Mesothelial cell of epicardium (in vitro differentiated cells): ENCODE measurements around the gene C1QC. TPM values are rescaled to one million over a fixed set of nuclear protein-coding genes. Genes with fewer than 3 reads are reported as not detected.

Source experiments
- DNase-seq, 2 experiments: peaks; one replicate each; pipeline ENCODE4 v3.0.0; 2021; ENCODE audit warnings: low spot score in 2 of 2; ENCODE audit not compliant: unreplicated experiment in 2 of 2
- H3K27ac Mint-ChIP-seq: 2 replicates; pipeline ENCODE4 v1.8.0; 2021; ENCODE audit warnings: mixed read lengths
- H3K27me3 Mint-ChIP-seq: 2 replicates; pipeline ENCODE4 v1.8.0; 2021; ENCODE audit warnings: low read depth, mixed read lengths
- H3K36me3 Mint-ChIP-seq: 2 replicates; pipeline ENCODE4 v1.8.0; 2021; ENCODE audit warnings: mixed read lengths
- H3K4me1 Mint-ChIP-seq: 2 replicates; pipeline ENCODE4 v1.8.0; 2021; ENCODE audit warnings: mixed read lengths
- H3K4me3 Mint-ChIP-seq: 2 replicates; pipeline ENCODE4 v1.8.0; 2021; ENCODE audit warnings: mild to moderate bottlenecking, moderate library complexity, mixed read lengths
- H3K9me3 Mint-ChIP-seq: 2 replicates; pipeline ENCODE4 v1.8.0; 2021; ENCODE audit warnings: mixed read lengths
- total RNA-seq: library from RNA; stranded (reverse); gene quantifications from 3 replicates; pipeline ENCODE4 v1.2.1, GENCODE V29; 2021
- TF ChIP-seq, protein P1 (sequence below): fragments of 200-600 bp; sonication (generic); IDR thresholded peaks from one replicate; pipeline ENCODE4 v1.5.0; 2021; ENCODE audit warnings: antibody characterized with exemption; ENCODE audit not compliant: unreplicated experiment

Gene C1QC
- total RNA-seq, 1 donor from 2014 or later, result not detected

GRCh38 chr1:22600071-22600816, 43.2 kb upstream of the C1QC start:
- Mint-ChIP-seq H3K27me3 (peaks cover 59% of the 10 kb centered on the region), H3K36me3 (no peaks in the 10 kb centered on the region), H3K9me3 (no peaks in the 10 kb centered on the region), H3K4me3 (no peak overlapping the region), H3K27ac (no peak overlapping the region), H3K4me1 (no peaks in the 10 kb centered on the region)
- TF ChIP-seq, protein P1, sequence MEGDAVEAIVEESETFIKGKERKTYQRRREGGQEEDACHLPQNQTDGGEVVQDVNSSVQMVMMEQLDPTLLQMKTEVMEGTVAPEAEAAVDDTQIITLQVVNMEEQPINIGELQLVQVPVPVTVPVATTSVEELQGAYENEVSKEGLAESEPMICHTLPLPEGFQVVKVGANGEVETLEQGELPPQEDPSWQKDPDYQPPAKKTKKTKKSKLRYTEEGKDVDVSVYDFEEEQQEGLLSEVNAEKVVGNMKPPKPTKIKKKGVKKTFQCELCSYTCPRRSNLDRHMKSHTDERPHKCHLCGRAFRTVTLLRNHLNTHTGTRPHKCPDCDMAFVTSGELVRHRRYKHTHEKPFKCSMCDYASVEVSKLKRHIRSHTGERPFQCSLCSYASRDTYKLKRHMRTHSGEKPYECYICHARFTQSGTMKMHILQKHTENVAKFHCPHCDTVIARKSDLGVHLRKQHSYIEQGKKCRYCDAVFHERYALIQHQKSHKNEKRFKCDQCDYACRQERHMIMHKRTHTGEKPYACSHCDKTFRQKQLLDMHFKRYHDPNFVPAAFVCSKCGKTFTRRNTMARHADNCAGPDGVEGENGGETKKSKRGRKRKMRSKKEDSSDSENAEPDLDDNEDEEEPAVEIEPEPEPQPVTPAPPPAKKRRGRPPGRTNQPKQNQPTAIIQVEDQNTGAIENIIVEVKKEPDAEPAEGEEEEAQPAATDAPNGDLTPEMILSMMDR, result no peak
- no peak for DNase-seq

- DNase-seq, result no peak
- Mint-ChIP-seq H3K27ac (no peak overlapping the region), H3K9me3 (no peaks in the 10 kb centered on the region), H3K36me3 (no peaks in the 10 kb centered on the region), H3K4me1 (no peaks in the 10 kb centered on the region), H3K4me3 (no peak overlapping the region), H3K27me3 (peaks cover 60% of the 10 kb centered on the region)
- TF ChIP-seq, protein P1, result no peak
Observed at GRCh38 chr1:22600817-22601605, 42.4 kb upstream of the C1QC start.

DNA sequence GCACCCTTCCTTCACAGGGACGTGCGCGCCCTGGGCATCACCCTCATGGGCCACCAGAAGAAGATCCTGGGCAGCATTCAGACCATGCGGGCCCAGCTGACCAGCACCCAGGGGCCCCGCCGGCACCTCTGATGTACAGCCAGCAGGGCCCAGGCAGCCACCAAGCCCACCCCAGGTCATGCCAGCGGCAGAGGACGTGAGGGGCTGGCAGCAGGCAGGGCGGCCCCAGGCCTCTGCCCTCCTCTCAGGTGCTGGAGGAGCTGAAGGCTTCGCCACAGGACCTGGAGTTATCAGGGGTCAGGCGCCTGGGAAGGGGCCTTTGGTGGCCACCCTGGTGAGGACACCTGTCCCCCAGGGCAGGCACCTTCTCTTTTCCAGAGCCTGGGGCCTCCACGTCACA, 41.8 kb upstream of the C1QC start:
- H3K9me3 Mint-ChIP-seq, result no peaks in the 10 kb centered on the region
- no peak overlapping the region for H3K27ac Mint-ChIP-seq
- no peak overlapping the region for H3K4me3 Mint-ChIP-seq
- H3K4me1 Mint-ChIP-seq, result no peaks in the 10 kb centered on the region
- peaks cover 66% of the 10 kb centered on the region for H3K27me3 Mint-ChIP-seq
- TF ChIP-seq, protein P1, result no peak
- no peaks in the 10 kb centered on the region for H3K36me3 Mint-ChIP-seq
- DNase-seq, result no peak

GRCh38 chr1:22602060-22602740, 41.2 kb upstream of the C1QC start:
- DNase-seq, result no peak
- H3K4me3 Mint-ChIP-seq, result no peak overlapping the region
- no peaks in the 10 kb centered on the region for H3K9me3 Mint-ChIP-seq
- no peak overlapping the region for H3K27ac Mint-ChIP-seq
- H3K4me1 Mint-ChIP-seq, result no peaks in the 10 kb centered on the region
- peaks cover 68% of the 10 kb centered on the region for H3K27me3 Mint-ChIP-seq
- H3K36me3 Mint-ChIP-seq, result no peaks in the 10 kb centered on the region
- TF ChIP-seq, protein P1, result no peak

DNA sequence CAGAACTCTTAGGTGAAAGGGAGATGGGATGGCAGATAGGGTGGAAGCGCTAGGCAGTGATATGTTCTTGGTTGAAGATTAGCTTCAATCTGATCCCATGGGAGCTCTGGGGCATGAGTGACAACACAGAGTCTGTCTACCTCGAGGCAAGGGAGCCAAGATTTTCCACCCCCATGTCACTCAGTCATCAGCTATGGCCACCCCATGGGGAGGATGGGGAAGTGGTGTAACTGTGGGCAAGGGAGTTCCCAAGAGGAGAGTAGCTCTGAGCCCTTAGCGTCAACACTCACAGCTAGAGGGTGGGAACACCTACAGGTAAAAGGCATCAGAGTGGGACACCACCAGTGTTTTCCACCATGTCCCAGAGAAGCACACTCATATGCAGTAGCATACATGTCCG, 37.3 kb upstream of the C1QC start:
- no peaks in the 10 kb centered on the region for H3K36me3 Mint-ChIP-seq
- peaks cover 85% of the 10 kb centered on the region for H3K27me3 Mint-ChIP-seq
- TF ChIP-seq, protein P1, result no peak
- H3K27ac Mint-ChIP-seq, result no peak overlapping the region
- H3K9me3 Mint-ChIP-seq, result no peaks in the 10 kb centered on the region
- H3K4me3 Mint-ChIP-seq, result no peak overlapping the region
- H3K4me1 Mint-ChIP-seq, result no peaks in the 10 kb centered on the region
- DNase-seq, result no peak
